Measurements from ENCODE around the gene PUS7L.
"Not testable (repeated sequence)": the region's sequence is repeated elsewhere in the genome, so short reads cannot be mapped to it uniquely, and the experiment has no call there.

PUS7L gene

DNA sequence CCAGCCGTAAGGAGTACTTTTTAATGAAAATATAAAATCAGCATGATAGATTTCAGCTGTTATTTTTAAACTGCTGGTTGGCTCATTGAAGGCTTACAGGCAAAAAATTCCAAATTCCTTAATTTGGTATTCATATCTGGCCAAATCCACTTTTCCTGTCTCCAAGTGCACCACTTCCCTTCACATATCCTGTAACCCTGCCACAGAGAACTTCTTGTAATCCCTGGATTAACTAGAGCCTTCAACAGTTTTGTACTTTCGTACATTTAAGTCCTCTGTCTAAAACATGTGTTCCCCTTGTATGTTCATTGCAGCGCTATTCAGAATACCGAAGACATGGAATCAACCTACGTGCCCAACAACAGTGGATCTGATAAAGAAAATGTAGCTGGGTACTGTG is 9.6 kb downstream of the PUS7L start:
- DNase-seq: no peak

DNA sequence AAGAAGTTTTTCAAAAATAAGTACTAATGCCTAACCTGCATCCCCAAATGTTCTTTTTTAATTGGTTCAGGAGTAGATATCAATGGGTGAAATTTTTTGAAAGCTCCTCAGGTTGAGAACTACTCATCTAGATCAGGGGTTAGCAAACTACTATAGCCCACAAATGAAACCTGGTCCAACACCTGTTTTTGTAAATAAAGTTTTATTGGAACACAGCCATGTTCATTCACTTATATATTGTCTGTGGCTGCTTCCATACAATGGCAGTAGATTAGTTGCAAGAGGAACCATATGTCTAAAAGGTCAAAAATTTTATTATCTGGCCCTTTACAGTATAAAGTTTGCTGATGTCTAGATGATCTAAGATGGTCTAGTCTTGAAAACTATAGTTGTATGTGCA is 13.8 kb downstream of the PUS7L start:
- DNase-seq: no peak

DNA sequence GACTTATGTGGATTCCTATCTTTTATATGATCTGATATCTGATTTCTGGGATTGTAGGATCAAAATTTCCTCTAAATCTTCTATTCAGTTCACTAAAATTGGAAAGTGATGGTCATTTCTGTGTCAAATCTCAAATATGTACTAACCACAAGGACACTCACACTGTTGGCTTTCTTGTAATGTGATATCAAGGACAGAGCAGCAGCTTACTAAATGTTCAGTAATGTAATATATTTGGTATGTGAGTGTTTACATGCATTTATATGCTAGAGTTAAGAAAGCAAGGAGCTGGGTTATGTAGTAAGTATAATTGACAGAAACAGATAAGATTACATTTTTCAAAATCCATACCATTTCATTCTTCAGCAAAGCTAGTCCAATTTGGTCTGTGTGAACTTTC is 16.5 kb downstream of the PUS7L start:
- no peak for DNase-seq

DNA sequence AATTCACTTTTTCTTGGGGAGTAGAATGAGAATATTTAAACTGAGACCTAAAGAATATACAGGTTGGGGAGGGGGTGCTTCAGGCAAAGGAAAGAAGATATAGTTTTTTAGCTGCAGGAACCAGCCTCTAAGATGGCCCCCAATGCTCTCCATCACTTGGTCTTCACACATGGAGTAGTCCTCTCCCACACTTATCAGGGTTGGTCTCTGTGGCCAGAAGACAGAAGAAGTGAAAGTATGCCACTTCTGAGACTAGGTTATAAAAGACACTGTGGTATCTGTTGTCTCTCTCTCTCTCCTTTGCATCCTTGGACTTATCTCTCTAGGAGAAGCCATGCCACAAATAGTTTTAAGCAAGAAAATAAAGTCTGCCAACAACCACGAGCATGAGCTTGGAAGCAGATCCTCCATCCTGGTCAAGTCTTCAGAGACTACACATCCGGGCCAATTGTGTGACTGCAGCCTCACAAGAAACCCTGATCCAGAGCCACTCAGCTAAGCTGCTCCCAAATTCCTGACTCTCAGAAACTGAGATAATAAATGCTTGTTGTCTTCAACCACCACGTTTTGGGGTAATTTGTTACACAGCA is 18.0 kb downstream of the PUS7L start:
- DNase-seq: no peak

DNA sequence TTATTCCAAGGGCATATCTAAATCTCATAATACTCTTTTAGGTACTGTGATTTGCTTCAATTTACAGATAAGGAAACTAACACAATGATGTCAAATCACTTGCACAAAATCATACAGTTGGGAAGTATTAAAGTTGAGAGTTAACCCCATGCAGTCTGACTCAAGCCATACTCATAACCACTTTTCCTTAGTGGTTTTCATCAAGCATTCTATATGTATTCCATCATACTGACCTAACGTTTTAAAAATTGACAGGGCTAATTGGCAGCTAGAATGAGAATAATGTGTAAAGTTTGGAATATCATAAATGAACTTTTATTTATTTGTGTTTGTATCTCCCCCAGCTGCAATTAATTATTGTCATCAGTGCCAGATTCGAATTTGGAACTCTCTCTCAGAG is 20.9 kb downstream of the PUS7L start:
- no peak for DNase-seq

DNA sequence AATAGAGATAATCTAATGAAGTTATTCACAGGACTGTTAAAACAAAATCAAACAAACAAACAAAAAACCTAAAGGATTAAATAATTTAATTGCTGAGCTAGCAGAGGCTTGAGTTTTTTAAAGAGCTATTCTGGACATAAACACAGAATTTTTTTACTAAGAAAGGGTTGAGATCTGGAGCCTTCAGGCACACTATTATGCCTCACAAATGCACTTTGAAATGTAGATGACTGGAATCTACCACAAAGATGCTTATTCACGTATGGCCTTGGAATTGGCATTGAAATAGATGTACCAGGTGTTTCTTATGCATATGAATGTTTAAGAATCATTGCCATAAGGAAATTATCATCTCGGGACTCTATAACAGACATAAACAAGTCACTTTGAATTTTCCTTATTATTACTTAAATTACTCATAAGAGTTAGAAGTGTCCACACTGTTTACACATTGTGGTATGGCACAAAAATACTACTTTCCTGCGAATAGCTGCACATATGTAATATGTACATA is 21.6 kb downstream of the PUS7L start:
- DNase-seq: no peak

DNA sequence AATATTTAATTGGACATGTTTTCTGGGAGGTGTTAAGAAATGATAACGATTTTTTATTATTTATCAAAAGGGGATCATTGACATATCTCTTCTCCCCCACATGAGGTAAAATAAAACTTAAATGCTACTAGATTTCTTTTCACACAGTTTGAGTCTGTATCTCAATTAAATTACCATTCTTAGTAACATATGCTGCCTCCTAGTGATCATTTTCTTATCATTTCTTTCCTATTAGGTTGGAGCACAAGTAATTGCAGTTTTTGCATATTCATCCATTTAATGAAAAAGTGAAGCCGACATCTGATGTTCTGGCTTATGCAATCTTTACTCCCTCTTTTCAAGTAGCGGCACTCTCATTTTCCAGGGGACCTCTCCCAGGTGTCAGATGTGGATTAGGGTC is 24.9 kb downstream of the PUS7L start:
- no peak for DNase-seq

DNA sequence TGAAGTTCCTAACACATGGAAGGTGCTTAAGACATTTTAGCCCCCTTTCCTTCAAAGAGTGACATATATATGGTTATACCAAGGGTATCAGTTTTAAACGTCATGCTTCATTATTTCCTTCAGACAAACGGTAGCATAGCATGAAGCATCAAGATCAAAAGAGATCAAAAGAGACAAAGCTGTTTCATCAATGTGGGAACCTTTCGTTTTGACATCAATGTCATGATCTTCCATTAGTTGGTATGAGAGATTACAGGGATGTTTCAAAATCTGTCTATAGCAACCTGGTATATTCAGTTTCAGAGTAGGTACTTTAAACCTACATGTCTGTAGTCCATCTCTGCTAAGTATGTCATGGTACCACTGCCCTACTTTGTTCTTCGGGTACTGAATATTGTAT is 28.3 kb downstream of the PUS7L start:
- DNase-seq: no peak

DNA sequence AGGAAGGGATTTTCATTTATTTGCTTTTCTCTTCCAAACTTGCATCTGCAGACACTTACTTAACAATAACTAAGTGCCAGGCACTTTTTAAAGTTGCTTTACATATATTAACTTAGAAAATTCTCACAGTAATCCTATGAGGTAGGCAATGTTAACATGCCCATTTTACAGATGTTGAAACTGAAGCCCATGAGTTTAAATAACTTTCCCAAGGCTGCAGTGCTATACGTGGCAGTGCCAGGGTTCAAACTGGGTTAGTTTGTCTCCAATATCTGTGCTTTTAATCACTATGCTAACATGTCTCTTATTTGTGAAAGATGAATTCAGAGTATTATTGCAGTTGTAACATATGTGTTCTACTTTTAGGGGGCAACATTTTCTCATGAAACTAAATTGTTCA is 29.9 kb downstream of the PUS7L start:
- no peak for DNase-seq

DNA sequence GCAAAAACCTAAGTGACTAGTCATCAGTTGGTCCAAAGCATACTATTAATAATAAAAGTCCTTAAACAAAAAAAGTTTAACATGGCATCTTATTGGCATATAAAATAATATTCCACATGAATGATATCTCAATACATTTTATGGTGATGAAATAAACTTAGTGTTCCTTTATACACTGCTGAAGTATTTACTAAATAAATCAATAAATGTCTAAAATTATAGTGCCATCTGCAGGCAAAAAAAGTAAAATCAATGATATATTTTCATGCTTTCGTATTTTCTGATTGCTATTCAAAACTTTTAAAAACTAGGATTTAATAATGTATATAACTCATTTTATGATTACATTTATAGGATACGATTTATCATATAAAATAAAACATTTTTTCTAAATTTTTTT is 30.5 kb downstream of the PUS7L start:
- no peak for DNase-seq

DNA sequence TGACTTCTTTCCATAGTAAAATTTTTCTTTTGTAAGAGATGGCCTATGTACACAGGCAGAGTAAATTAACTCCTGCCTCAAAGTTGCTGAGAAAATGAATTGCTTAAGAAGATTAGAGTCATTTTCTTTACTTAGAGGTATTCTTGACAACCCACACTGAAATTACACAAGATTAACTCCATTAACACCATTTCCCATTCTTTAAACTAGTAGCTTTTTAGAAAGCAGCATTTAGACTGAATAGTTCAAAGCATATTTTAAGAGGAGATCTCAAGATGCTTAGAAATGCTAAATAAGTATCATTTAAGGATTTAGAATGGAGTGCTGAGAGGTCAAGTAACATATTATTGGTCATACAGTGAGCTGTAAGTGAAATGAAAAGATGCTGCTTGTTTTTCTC is 35.5 kb downstream of the PUS7L start:
- DNase-seq: no peak

DNA sequence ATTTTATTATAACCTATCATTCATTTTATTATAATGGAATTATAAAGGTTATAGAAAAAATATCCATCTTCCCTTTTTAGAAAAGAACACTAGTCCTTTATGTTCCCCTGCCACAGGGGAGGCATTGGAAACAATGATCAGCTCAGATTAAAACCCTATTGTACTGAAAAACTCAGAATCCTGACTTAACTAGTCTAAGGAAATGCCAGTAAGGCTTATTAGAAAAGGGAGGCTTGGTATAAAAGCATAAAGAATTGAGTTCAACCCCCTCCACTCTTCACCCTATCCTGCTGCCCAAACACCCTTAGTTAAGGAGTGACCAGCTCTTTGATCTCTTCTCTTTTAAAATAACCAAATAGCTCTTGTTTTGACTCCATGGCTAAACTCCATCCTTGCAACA is 36.0 kb downstream of the PUS7L start:
- DNase-seq: no peak

DNA sequence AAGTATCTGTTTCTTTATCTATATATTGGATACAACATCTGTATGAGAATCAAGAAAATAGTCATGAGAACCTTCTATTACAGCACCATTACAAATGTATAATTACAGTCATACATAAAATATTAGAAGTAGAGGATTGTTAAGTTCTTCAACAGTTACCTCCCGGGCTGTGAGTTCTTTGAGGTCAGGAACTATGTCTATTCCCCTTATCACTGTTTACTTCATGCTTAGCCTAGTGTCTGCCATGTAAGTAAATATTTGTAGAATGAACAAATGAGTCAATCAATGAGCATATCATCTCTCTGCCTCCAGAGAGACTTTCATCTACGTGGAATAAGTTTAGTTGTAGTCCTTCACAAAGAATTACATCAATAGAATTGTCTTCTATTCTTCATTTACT is 47.2 kb downstream of the PUS7L start:
- DNase-seq: no peak

DNA sequence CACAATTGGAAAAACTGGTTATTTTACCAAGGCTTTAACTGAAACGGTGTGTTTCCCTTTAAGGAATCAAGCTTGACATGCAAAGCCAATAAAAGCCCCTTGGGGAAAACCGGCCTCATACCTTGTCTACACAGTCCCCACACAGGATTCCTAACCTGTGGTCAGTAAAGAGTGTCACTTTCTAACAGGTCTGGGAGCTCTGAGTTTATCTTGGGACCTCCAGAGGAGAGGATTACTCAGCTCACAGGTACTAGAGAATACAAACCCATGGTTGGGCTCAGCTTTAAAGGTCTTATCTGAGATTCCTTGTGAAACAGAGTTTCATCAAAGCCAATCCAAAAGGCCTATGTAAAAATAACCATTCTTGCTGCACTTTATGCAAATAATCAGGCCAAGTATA is 54.8 kb downstream of the PUS7L start:
- DNase-seq: not testable (repeated sequence)

DNA sequence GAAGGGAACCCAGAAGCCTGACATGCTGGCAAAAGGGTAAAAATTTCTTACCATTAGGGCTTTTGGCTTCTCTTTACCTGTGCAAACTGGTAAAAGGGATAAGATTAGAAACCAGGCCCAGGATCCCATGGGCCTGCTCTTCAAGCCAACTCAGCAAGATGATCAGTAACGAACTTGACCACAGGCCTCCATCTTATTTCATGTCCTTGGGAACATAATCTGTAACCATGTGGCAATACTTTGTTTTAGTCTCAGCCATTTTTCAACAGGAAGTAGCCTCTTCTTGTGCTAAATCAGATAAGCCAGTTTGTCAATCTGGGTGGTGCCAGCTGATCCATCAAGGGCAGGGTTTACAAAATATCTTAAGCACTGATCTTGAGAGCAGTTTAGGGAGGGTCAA is 57.4 kb downstream of the PUS7L start:
- DNase-seq: not testable (repeated sequence)

DNA sequence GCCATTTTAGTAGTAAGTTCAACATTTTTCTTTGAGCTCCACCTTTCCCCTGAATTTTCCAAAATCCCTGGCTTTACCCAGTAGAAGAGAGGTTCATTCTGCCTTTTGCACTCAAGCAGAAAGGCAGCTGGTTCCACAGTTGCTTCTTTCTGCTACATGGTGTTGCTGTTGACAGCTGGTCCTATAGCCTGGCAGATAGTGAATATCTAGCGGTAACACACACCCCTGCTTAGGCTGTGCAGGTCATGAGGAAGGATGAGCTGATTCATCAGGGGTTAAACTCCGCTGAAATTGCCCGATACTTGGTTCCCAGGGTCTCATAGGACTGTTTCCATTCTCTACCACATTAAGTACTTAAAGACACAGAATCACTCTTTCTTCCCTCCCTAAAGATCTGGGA is 62.4 kb downstream of the PUS7L start:
- DNase-seq: no peak

DNA sequence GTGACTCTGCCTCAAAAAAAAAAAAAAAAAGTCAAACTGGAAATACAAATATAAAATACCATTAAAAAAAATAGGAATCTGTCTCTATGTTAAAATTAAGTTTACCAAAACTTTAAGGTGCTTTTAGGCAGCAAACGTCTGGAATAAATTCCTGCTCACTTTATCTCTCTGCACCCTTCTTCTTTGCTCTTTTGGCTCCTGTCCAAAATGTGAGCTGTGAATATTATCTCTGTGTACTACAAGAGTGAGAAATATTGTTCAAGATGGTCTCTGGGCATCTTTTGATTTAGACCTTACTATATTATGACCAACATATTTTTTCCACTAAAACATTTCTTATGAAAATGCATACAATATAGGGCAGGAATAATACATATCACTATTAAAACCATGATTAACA is 63.7 kb downstream of the PUS7L start:
- DNase-seq: no peak

DNA sequence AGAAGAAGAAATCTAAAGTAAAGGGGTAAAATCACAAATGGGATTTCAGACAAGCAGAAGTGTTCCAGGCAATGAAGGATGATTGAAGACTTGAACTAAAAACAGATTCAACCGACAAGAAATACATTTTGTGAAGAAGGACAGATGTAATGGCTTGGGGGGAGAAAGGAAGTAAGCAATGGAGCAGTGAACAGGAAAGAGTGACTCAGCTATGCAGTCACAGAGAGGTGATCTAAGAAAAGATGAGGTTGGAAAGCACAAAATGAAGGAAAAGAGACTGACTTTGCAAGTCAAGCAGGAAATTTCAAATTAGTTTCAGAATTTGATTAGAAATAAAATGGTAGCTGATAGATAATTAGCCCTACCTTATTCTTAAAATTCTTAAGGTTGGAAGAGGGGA is 66.5 kb downstream of the PUS7L start:
- DNase-seq: peak in 1 of 2 donors; percentile 79

DNA sequence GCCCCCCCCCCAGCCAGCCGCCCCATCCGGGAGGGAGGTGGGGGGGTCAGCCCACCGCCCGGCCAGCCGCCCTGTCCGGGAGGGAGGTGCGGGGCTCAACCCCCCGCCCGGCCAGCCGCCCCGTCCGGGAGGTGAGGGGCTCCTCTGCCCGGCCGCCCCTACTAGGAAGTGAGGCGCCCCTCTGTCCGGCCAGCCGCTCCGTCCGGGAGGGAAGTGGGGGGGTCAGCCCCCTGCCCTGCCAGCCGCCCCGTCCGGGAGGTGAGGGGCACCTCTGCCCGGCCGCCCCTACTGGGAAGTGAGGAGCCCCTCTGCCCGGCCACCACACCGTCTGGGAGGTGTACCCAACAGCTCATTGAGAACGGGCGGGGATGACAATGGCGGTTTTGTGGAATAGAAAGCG is 73.1 kb downstream of the PUS7L start:
- DNase-seq: not testable (repeated sequence)

DNA sequence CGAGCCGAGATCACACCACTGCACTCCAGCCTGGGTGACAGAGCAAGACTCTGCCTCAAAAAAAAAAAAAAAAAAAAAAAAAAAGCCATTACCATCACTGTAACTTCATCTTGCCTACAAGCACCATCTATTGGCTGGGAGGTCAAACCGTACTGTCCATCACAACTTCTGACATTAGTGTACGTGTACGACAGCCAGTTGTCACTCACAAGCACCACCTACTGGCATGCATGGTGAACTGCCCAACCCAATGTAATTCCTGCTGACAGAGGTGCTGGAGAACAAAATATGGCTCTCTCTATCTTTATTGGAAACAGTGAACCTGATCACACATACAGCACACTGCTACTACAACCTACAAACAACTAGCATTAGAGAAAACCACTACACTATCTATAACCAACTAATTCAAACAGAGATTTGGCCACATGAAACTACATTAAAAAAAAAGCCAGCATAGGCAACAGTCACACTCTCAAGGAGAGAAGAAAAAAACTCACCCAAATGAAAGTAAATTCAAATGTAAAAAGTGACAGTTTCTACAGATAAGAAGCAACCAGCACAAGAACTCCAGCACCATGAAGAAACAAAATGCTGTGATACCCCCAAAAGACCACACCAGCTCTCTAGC is 82.3 kb downstream of the PUS7L start:
- no peak for DNase-seq

DNA sequence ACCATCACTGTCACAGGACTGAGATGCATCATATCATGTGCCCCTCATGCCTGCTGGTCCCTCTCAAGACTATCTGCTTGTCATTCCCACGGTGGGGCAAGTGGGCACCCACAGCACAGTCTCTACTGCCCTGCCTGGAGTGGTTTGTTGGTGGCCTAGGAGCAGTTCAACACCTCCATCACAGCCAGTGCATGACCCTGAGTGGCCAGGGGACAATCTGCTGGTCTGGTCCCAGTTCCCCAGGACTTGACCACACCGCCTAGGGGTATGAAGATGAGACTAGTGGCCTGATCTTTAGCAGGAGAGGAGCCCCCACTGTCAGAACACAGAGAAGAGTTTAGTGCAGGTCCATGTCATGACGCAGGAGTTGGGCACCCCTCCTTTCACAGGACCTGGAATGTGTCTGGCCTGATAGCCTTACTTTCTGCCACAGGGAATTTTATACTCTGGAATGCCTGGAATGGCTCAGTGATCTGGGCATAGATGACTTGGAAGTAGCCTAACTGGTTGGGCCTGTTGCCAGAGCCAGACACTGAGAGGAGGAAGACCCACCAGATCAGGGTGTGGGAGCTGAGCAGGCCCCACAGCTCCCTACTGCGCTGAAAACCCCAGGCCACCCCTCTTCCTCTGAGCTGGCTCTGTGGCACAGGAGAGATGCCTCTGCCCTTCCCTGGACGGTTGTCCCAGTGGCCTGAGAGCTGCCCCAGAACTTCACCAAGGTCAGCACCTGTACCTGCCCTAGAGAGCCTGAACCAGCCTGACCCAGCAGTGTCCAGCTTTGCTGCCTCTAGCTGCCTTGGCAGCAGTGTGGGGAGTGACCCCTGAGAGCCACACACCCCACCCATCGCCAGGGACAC is 83.3 kb downstream of the PUS7L start:
- no peak for DNase-seq

DNA sequence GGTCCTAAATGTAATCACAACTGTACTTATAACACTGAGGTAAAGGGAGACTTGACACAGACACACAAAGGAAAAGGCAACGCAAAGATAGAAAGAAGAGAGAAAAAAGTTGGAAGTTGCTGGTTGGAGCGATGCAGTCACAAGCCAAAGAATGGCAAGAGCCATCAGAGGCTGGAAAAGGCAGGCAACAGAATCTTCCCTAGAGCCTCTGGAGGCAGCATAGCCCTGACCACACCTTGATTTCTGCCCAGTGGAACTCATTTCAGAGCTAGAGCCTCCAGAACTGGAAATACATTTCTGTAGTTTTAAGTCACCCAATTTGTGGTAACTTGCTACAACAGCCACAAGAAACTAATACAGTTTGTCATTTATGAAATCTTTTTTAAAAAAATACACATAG is 89.2 kb downstream of the PUS7L start:
- DNase-seq: no peak
